ENCODE data around the gene NT5DC1.

Gene NT5DC1

DNA sequence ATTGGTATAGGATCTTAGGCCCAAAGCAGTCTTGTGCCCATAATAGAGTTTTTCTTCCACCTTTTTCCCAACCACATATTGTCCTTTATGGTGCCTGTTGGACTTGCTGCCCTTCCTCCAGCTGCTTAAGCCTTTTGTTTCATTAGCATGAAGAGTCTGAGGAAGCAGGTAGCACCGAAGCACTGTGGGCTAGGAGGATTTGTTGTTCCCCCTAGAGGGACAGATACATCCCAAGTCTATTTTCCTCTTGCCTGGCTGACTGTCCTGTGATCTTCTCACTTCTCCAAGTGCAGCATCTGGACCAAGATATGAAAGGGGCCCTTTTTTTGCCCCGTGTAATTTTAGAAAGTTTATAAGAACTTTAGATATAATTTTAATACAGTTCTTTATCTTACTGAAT lies 75.9 kb downstream of the NT5DC1 start:
- ChIA-PET CTCF (no interaction called here), POLR2A (no interaction called here)
- DNase-seq (ENCODE audit: low read depth, low spot score), result no peak
- no peak overlapping the region for H3K4me3 ChIP-seq (ENCODE audit: low read depth, low read length)
- TF ChIP-seq, protein P1, sequence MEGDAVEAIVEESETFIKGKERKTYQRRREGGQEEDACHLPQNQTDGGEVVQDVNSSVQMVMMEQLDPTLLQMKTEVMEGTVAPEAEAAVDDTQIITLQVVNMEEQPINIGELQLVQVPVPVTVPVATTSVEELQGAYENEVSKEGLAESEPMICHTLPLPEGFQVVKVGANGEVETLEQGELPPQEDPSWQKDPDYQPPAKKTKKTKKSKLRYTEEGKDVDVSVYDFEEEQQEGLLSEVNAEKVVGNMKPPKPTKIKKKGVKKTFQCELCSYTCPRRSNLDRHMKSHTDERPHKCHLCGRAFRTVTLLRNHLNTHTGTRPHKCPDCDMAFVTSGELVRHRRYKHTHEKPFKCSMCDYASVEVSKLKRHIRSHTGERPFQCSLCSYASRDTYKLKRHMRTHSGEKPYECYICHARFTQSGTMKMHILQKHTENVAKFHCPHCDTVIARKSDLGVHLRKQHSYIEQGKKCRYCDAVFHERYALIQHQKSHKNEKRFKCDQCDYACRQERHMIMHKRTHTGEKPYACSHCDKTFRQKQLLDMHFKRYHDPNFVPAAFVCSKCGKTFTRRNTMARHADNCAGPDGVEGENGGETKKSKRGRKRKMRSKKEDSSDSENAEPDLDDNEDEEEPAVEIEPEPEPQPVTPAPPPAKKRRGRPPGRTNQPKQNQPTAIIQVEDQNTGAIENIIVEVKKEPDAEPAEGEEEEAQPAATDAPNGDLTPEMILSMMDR (IDR thresholded peaks at IDR 0.05; ENCODE audit: insufficient read depth, low read length, missing control alignments), result no peak

DNA sequence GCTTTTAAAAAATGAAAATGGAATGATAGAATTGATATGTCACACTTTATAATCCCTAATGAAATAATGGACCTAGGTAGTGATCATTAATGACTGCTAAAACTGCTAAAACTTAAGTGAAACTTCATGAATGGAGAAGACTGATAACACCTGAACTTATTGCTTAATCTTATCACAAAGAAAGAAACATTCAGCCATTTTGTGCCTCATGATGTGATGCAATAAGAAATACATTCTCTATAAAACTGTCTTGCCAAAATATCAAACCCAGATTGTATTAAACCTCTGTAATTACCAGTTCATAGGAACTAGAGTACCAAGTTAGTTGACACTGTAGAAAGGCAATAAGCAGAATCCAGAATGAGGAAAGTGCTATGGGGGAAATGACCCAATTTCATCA lies 79.7 kb downstream of the NT5DC1 start:
- H3K4me3 ChIP-seq (ENCODE audit: low read depth, low read length), result no peak overlapping the region
- no peak for DNase-seq (ENCODE audit: low read depth, low spot score)
- TF ChIP-seq, protein P1 (IDR thresholded peaks at IDR 0.05; ENCODE audit: insufficient read depth, low read length, missing control alignments), result no peak
- ChIA-PET POLR2A (no interaction called here), CTCF (no interaction called here)

DNA sequence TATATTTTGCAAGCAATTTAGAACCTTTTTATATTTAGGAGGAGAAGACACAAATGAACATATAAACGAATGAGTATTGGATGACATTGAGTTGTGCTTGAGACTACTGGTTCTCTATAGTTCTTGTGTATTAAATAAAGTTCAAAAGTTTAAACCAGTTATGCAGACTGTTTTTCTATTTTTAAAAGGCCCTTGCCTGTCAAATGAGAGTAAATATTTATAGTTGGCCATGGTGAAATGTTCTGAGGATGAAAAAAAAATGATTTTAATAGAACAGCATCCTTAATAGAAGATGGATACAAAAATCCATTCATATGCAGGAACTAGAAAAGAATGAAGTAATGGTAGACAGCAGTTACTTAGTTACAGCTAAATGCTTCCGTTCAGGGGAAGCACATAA lies 88.8 kb downstream of the NT5DC1 start:
- POLR2A ChIA-PET, result no interaction called here

DNA sequence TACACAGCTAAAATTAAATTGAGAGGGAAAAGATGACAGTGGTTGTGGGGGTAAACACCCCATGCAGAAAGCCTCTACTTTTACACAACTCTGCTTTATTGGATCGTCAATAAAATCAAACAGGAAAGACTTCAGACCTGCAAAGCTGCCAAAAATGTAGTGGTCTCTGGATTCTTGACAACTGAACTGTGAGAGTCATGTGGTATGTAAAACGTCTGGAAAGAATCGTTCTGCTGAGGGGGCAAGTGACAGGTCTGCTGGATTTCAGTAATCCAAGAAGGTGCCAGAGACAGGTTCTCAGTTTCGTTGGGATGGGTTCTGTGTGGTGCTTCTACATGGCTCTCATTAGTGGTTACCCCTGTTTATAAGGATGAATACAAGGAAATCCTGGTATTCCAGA lies 89.9 kb downstream of the NT5DC1 start:
- DNase-seq (ENCODE audit: low read depth, low spot score), result peak; percentile 75

More for the DNA sequence above, 88.8 kb downstream of the NT5DC1 start:
- H3K4me3 ChIP-seq (ENCODE audit: low read depth, low read length), result no peak overlapping the region
- DNase-seq (ENCODE audit: low read depth, low spot score), result no peak
- TF ChIP-seq, protein P1 (IDR thresholded peaks at IDR 0.05; ENCODE audit: insufficient read depth, low read length, missing control alignments), result no peak
- CTCF ChIA-PET, result interaction anchor here (1.0 to 1.8 kb wide), 3 partner anchors 9 to 78 kb away, joined by 3 to 6 read pairs (median 3); no protein-coding TSS in a partner anchor

DNA sequence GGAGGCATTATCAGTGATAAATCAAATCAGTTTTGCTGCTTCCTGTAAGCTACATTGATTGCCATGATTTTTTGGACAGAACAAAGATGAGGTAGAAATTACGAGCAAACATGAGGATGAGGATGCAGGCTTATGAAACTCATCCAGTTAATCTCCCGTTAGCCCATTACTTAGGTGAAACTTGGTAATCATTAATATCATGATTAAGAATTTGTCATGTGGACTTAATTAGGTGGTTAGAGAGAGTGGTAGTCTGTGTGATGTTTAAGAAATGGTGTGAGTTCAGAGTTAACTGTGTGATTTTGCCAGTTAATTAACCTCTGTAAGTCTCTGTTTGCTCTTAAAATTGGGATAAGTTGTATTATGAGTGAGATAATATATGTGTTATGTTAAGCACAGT lies 91.2 kb downstream of the NT5DC1 start:
- no peak for DNase-seq (ENCODE audit: low read depth, low spot score)
- CTCF ChIA-PET, result interaction anchor here (1.2 kb wide), 1 partner anchor 26 kb away, joined by 3 read pairs; no protein-coding TSS in a partner anchor
- POLR2A ChIA-PET, result no interaction called here
- TF ChIP-seq, protein P1 (IDR thresholded peaks at IDR 0.05; ENCODE audit: insufficient read depth, low read length, missing control alignments), result no peak
- no peak overlapping the region for H3K4me3 ChIP-seq (ENCODE audit: low read depth, low read length)

More for the DNA sequence above, 89.9 kb downstream of the NT5DC1 start:
- ChIA-PET POLR2A (no interaction called here), CTCF (interaction anchor here (1.8 kb wide), 1 partner anchor 27 kb away, joined by 8 read pairs; no protein-coding TSS in a partner anchor)
- TF ChIP-seq, protein P1 (IDR thresholded peaks at IDR 0.05; ENCODE audit: insufficient read depth, low read length, missing control alignments), result no peak
- H3K4me3 ChIP-seq (ENCODE audit: low read depth, low read length), result no peak overlapping the region

DNA sequence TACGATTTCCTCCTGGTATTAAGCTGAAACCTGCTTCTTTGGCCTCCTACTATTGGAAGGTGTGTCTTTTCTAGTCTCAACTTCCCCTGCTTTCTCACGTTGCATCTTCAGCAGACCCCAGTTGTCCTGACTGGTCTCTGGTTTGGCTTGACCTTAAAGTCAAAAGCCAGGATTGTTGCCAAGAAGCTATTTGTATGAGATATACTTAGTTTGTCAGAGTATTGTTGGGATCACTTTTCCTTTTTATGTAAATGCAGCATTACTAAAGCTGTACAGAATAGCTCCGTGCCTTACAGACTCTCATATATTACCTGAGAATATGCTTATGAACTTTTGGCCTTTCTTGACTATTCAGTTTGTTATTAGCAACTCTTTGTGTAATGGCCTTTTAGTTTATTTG lies 92.1 kb downstream of the NT5DC1 start:
- no peak overlapping the region for H3K4me3 ChIP-seq (ENCODE audit: low read depth, low read length)
- CTCF ChIA-PET, result interaction anchor here (1.2 kb wide), 1 partner anchor 25 kb away, joined by 3 read pairs; no protein-coding TSS in a partner anchor
- POLR2A ChIA-PET, result no interaction called here
- DNase-seq (ENCODE audit: low read depth, low spot score), result no peak
- TF ChIP-seq, protein P1 (IDR thresholded peaks at IDR 0.05; ENCODE audit: insufficient read depth, low read length, missing control alignments), result no peak

All from AG04449 (cell line).